ENCODE data around the gene MMEL1. TPM values are rescaled to one million over a fixed set of nuclear protein-coding genes. Genes with fewer than 3 reads are reported as not detected.

MMEL1 gene
- total and polyA plus RNA-seq, 2 donors (not counting 1 experiment from before 2014, with no cell fraction given): 0.33 to 0.60 TPM

DNA sequence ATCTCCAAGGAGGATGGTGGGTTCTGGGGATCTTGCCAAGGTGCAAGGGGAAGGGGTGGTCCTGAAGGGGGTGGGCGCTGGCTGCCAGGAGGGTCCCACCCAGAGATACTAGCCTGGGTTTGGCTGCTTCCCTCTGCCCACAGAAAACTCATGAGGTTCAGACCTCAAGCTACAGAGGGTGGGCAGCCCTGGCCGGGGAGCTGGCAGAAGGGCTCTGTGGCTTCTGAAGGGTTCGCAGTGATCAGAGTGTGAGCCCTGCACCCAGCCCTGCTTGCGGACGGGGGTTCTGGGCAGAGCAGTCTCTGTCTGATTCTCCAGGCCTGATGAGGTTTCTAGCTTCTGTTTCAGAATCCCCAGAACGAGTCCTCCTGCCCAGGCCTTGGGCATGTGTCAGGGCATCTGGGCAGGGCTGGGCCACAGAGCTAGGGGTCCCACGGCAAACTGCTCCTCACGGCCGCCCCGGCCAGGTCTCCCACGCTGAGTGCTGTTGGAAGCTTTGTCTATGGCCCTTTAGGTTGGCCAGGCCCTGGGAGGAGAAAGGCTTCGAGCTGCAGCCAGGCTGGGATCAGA is 635 bp upstream of the MMEL1 start:
- Histone ChIP-seq H3K4me2 (ENCODE audit: extremely low read depth, insufficient read depth, low read length) (no peak overlapping the region), H3K4me3 (replicated peaks in 1 of 4; ENCODE audit: control extremely low read depth in 1 of 4, insufficient read depth in 1 of 4, low read depth in 3 of 4, low read length in 4 of 4) (no peak overlapping the region), H3K36me3 (ENCODE audit: control insufficient read depth, insufficient read depth, low read length) (no peaks in the 10 kb centered on the region), H3K9me3 (ENCODE audit: control insufficient read depth, insufficient read depth, low read depth, low read length) (peaks cover 7% of the 10 kb centered on the region), H3K9ac (ENCODE audit: insufficient read depth, low read length) (no peak overlapping the region), H3K79me2 (ENCODE audit: control insufficient read depth, insufficient read depth, low read length) (no peaks in the 10 kb centered on the region), H2AFZ (ENCODE audit: low read length) (no peak overlapping the region), H4K20me1 (ENCODE audit: control insufficient read depth, extremely low read depth, insufficient read depth, low read length) (no peaks in the 10 kb centered on the region), H3K27me3 (ENCODE audit: control insufficient read depth, insufficient read depth, low read length) (no peaks in the 10 kb centered on the region), H3K4me1 (ENCODE audit: control insufficient read depth, extremely low read depth, insufficient read depth, low read length) (no peaks in the 10 kb centered on the region), H3K27ac (ENCODE audit: insufficient read depth, low read length) (no peak overlapping the region)
- no peak for DNase-seq (ENCODE audit: low read depth in 2 of 2)
- no peak for TF ChIP-seq EZH2 (IDR thresholded peaks at IDR 0.05; ENCODE audit: low read length, missing control alignments)
- TF ChIP-seq, protein P1, sequence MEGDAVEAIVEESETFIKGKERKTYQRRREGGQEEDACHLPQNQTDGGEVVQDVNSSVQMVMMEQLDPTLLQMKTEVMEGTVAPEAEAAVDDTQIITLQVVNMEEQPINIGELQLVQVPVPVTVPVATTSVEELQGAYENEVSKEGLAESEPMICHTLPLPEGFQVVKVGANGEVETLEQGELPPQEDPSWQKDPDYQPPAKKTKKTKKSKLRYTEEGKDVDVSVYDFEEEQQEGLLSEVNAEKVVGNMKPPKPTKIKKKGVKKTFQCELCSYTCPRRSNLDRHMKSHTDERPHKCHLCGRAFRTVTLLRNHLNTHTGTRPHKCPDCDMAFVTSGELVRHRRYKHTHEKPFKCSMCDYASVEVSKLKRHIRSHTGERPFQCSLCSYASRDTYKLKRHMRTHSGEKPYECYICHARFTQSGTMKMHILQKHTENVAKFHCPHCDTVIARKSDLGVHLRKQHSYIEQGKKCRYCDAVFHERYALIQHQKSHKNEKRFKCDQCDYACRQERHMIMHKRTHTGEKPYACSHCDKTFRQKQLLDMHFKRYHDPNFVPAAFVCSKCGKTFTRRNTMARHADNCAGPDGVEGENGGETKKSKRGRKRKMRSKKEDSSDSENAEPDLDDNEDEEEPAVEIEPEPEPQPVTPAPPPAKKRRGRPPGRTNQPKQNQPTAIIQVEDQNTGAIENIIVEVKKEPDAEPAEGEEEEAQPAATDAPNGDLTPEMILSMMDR (conservative IDR thresholded peaks at IDR 0.05 in 1 of 2, IDR thresholded peaks at IDR 0.05 in 1 of 2; ENCODE audit: low read depth in 1 of 2, low read length in 2 of 2): no peak

DNA sequence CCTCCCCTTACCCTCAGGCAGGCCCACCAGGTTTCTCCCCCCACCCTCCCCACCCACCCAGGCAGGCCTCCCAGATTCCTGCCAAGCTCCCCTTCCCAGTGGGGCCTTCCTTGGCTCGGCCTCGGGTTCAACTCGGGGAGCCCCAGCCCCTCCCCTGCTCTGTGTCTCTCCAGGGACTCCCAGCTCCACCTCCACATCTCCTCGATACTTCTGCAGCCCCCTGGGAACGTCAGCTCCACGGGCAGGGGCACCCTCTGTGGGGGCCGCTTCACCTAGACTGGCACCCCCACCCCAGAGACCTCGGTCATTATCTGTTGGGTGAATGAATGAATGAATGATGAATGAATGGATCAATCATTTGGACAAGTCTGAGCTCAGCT is 775 bp downstream of the MMEL1 start:
- Histone ChIP-seq H3K79me2 (ENCODE audit: control insufficient read depth, insufficient read depth, low read length) (no peaks in the 10 kb centered on the region), H3K4me2 (ENCODE audit: extremely low read depth, insufficient read depth, low read length) (no peak overlapping the region), H3K9ac (ENCODE audit: insufficient read depth, low read length) (no peak overlapping the region), H3K36me3 (ENCODE audit: control insufficient read depth, insufficient read depth, low read length) (no peaks in the 10 kb centered on the region), H3K4me3 (replicated peaks in 1 of 4; ENCODE audit: control extremely low read depth in 1 of 4, insufficient read depth in 1 of 4, low read depth in 3 of 4, low read length in 4 of 4) (no peak overlapping the region), H2AFZ (ENCODE audit: low read length) (no peak overlapping the region), H3K27me3 (ENCODE audit: control insufficient read depth, insufficient read depth, low read length) (no peaks in the 10 kb centered on the region), H3K27ac (ENCODE audit: insufficient read depth, low read length) (no peak overlapping the region), H3K4me1 (ENCODE audit: control insufficient read depth, extremely low read depth, insufficient read depth, low read length) (no peaks in the 10 kb centered on the region), H4K20me1 (ENCODE audit: control insufficient read depth, extremely low read depth, insufficient read depth, low read length) (no peaks in the 10 kb centered on the region), H3K9me3 (ENCODE audit: control insufficient read depth, insufficient read depth, low read depth, low read length) (peaks cover 7% of the 10 kb centered on the region)
- DNase-seq (ENCODE audit: low read depth in 2 of 2): no peak
- no peak for TF ChIP-seq EZH2 (IDR thresholded peaks at IDR 0.05; ENCODE audit: low read length, missing control alignments)
- TF ChIP-seq, protein P1 (conservative IDR thresholded peaks at IDR 0.05 in 1 of 2, IDR thresholded peaks at IDR 0.05 in 1 of 2; ENCODE audit: low read depth in 1 of 2, low read length in 2 of 2): no peak

DNA sequence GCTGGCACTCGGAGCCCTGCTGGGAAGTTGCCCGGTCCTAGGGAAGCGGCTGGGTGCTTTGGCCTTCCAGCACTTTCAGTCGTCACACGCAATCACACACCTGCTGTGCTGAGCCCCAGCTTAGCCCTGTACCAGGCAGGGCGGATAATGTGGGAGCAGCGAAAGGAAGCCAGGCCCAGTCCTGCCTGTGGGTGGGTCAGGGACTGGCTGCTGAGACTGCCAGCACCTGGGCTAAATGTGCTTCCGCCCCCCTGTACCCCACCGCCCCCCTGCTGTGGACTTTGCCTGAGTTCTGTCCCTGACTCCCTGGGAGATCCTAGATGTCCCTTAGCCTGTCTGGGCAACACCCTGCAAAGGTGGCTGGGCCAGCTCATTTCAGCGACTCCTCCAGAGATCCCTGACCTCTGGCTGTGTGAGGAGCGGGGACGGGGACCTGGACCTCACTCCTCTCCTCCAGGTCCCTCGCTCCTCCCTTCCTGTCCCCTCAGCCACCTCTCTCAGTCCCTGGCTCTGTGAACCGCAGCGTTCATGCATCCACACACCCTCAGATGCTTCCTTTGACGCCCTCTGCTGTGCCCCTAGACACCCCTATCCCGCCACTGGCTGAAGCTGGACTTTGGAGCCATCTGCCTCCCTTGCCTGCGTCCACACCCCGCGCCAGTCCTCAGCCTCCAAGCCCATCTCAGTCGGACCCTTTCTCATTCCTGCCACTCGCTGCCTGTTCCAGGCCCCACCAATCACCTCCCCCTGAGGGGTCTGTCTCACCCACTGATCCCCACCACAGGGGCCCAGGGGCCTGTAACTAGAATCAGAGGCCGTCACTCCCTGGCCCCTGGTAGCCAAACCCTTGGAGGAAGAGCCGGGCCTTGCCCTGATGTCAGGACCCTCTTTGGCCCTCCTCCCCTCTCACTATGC is 1.4 kb downstream of the MMEL1 start:
- Histone ChIP-seq H4K20me1 (ENCODE audit: control insufficient read depth, extremely low read depth, insufficient read depth, low read length) (no peaks in the 10 kb centered on the region), H3K9ac (ENCODE audit: insufficient read depth, low read length) (no peak overlapping the region), H2AFZ (ENCODE audit: low read length) (no peak overlapping the region), H3K4me3 (replicated peaks in 1 of 4; ENCODE audit: control extremely low read depth in 1 of 4, insufficient read depth in 1 of 4, low read depth in 3 of 4, low read length in 4 of 4) (no peak overlapping the region), H3K27me3 (ENCODE audit: control insufficient read depth, insufficient read depth, low read length) (no peaks in the 10 kb centered on the region), H3K27ac (ENCODE audit: insufficient read depth, low read length) (no peak overlapping the region), H3K4me2 (ENCODE audit: extremely low read depth, insufficient read depth, low read length) (no peak overlapping the region), H3K4me1 (ENCODE audit: control insufficient read depth, extremely low read depth, insufficient read depth, low read length) (no peaks in the 10 kb centered on the region), H3K36me3 (ENCODE audit: control insufficient read depth, insufficient read depth, low read length) (no peaks in the 10 kb centered on the region), H3K79me2 (ENCODE audit: control insufficient read depth, insufficient read depth, low read length) (no peaks in the 10 kb centered on the region), H3K9me3 (ENCODE audit: control insufficient read depth, insufficient read depth, low read depth, low read length) (peaks cover 7% of the 10 kb centered on the region)
- TF ChIP-seq, protein P1 (conservative IDR thresholded peaks at IDR 0.05 in 1 of 2, IDR thresholded peaks at IDR 0.05 in 1 of 2; ENCODE audit: low read depth in 1 of 2, low read length in 2 of 2): no peak
- TF ChIP-seq EZH2 (IDR thresholded peaks at IDR 0.05; ENCODE audit: low read length, missing control alignments): no peak
- no peak for DNase-seq (ENCODE audit: low read depth in 2 of 2)

Measured in fibroblast of lung (primary cell).